OCI-LY1 (cell line): Measurements from ENCODE around the gene PPP1R27.

ENCODE experiments used
- H2AFZ ChIP-seq: fragments of 200-600 bp; sonication (generic), shearing (Covaris generic); 2 replicates; pipeline ENCODE4 v1.6.0; 2014; ENCODE audit warnings: antibody characterized with exemption, mild to moderate bottlenecking, low read length
- H3F3A ChIP-seq: fragments of 200-600 bp; sonication (generic), shearing (Covaris generic); 2 replicates; pipeline ENCODE4 v1.6.0; 2014; ENCODE audit warnings: mild to moderate bottlenecking, antibody characterized with exemption, low read length, moderate library complexity; ENCODE audit not compliant: insufficient read depth
- H3K27ac ChIP-seq: fragments of 200-600 bp; sonication (generic); 2 replicates; pipeline ENCODE4 v1.5.1; 2014; ENCODE audit warnings: low read length, mixed run types, mild to moderate bottlenecking, low read depth; ENCODE audit not compliant: poor library complexity, severe bottlenecking
- H3K27me3 ChIP-seq: fragments of 200-600 bp; sonication (generic); 2 replicates; pipeline ENCODE4 v1.6.0; 2014; ENCODE audit warnings: antibody characterized with exemption, mild to moderate bottlenecking, low read length, moderate library complexity; ENCODE audit not compliant: insufficient read depth
- H3K36me3 ChIP-seq: fragments of 200-600 bp; sonication (generic); 2 replicates; pipeline ENCODE4 v1.6.1; 2014; ENCODE audit warnings: mild to moderate bottlenecking, antibody characterized with exemption, low read length, moderate library complexity, mixed read lengths; ENCODE audit not compliant: insufficient read depth
- H3K4me1 ChIP-seq: fragments of 200-600 bp; sonication (generic); 2 replicates; pipeline ENCODE4 v1.5.1; 2014; ENCODE audit warnings: mild to moderate bottlenecking, low read length, moderate library complexity; ENCODE audit not compliant: insufficient read depth, severe bottlenecking
- H3K4me2 ChIP-seq: fragments of 200-600 bp; sonication (generic), shearing (Covaris generic); 2 replicates; pipeline ENCODE4 v1.6.1; 2014; ENCODE audit warnings: low read length
- H3K4me3 ChIP-seq: fragments of 200-600 bp; sonication (generic); 2 replicates; pipeline ENCODE4 v1.5.1; 2014; ENCODE audit warnings: low read length, low read depth, mild to moderate bottlenecking, mixed read lengths; ENCODE audit not compliant: poor library complexity, severe bottlenecking
- H3K79me2 ChIP-seq: fragments of 200-600 bp; shearing (Covaris generic); 2 replicates; pipeline ENCODE4 v1.6.1; 2016; ENCODE audit warnings: mixed run types, low read length, mixed read lengths; ENCODE audit not compliant: insufficient read depth
- H3K9ac ChIP-seq: fragments of 200-600 bp; sonication (generic), shearing (Covaris generic); 2 replicates; pipeline ENCODE4 v1.6.1; 2014; ENCODE audit warnings: mild to moderate bottlenecking, low read length, mixed read lengths
- H3K9me2 ChIP-seq: fragments of 200-600 bp; sonication (generic), shearing (Covaris generic); 2 replicates; pipeline ENCODE4 v1.6.1; 2014; ENCODE audit warnings: low read depth, mild to moderate bottlenecking, low read length, mixed read lengths
- H3K9me3 ChIP-seq: fragments of 200-600 bp; shearing (Covaris generic); 2 replicates; pipeline ENCODE4 v1.6.1; 2014; ENCODE audit warnings: low read length, mixed read lengths
- H4K20me1 ChIP-seq: fragments of 200-600 bp; sonication (generic), shearing (Covaris generic); 2 replicates; pipeline ENCODE4 v1.6.0; 2016; ENCODE audit warnings: mild to moderate bottlenecking, low read length; ENCODE audit not compliant: insufficient read depth
- EZH2 ChIP-seq: fragments of 200-600 bp; sonication (generic), shearing (Covaris generic); IDR thresholded peaks from 2 replicates; pipeline ENCODE4 v1.8.0; 2017; ENCODE audit warnings: borderline replicate concordance, mixed run types, mild to moderate bottlenecking, antibody characterized with exemption, low read length, moderate library complexity, mixed read lengths
- TF ChIP-seq, protein P1 (sequence below): fragments of 200-600 bp; sonication (generic), shearing (Covaris generic); IDR thresholded peaks from 2 replicates; pipeline ENCODE4 v1.5.1; 2017; ENCODE audit warnings: mild to moderate bottlenecking, antibody characterized with exemption, low read length, moderate library complexity, mixed read lengths

Gene PPP1R27

DNA sequence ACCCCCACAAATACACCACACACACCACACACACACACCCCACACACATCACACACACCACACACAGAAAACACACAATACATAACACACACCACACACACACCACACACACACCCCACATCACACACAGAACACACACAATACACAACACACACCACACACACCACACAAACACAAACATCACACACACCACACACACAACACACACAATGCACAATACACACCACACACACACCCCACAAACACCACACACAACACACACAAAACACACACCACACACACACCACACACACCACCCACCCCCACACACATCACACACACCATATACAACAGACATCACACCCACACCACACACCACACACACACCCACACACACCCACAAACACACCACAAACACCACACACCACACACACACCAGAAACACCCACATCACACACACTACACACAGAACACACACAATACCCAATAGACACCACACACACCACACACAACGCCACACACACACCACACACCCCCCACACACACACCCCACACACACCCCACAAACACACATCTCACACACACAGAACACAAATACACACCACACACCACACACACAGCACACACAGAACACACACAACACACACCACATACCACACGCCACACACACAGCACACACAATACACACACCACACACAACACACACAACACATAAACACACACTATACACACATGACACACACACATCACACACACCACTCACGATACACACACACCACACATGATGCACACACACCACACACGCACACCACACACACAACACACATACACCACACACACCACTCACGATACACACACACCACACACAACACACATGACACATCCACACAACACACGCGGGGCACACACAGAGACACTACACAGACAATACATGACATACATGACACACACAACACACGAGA lies 41.9 kb downstream of the PPP1R27 start:
- no peaks in the 10 kb centered on the region for H3K27me3 ChIP-seq

More for the DNA sequence above, 41.9 kb downstream of the PPP1R27 start:
- Histone ChIP-seq H3K4me1 (no peaks in the 10 kb centered on the region), H3K9ac (no peak overlapping the region), H3K36me3 (no peaks in the 10 kb centered on the region), H3K4me3 (no peak overlapping the region), H3K27ac (no peak overlapping the region), H2AFZ (no peak overlapping the region), H3K4me2 (no peak overlapping the region), H4K20me1 (no peaks in the 10 kb centered on the region), H3F3A (no peaks in the 10 kb centered on the region), H3K9me2 (no peaks in the 10 kb centered on the region), H3K79me2 (no peaks in the 10 kb centered on the region), H3K9me3 (no peaks in the 10 kb centered on the region)
- no peak for TF ChIP-seq EZH2
- TF ChIP-seq, protein P1, sequence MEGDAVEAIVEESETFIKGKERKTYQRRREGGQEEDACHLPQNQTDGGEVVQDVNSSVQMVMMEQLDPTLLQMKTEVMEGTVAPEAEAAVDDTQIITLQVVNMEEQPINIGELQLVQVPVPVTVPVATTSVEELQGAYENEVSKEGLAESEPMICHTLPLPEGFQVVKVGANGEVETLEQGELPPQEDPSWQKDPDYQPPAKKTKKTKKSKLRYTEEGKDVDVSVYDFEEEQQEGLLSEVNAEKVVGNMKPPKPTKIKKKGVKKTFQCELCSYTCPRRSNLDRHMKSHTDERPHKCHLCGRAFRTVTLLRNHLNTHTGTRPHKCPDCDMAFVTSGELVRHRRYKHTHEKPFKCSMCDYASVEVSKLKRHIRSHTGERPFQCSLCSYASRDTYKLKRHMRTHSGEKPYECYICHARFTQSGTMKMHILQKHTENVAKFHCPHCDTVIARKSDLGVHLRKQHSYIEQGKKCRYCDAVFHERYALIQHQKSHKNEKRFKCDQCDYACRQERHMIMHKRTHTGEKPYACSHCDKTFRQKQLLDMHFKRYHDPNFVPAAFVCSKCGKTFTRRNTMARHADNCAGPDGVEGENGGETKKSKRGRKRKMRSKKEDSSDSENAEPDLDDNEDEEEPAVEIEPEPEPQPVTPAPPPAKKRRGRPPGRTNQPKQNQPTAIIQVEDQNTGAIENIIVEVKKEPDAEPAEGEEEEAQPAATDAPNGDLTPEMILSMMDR = no peak
